ENCODE measurements around the gene RSRC1. TPM values are rescaled to one million over a fixed set of nuclear protein-coding genes. Genes with fewer than 3 reads are reported as not detected.

The RSRC1 gene
- total and polyA plus RNA-seq, 2 of the 13 experiments (the other 11 are each of a cell fraction or from before 2014, with no cell fraction given), result 4.9 to 63.0 TPM

DNA sequence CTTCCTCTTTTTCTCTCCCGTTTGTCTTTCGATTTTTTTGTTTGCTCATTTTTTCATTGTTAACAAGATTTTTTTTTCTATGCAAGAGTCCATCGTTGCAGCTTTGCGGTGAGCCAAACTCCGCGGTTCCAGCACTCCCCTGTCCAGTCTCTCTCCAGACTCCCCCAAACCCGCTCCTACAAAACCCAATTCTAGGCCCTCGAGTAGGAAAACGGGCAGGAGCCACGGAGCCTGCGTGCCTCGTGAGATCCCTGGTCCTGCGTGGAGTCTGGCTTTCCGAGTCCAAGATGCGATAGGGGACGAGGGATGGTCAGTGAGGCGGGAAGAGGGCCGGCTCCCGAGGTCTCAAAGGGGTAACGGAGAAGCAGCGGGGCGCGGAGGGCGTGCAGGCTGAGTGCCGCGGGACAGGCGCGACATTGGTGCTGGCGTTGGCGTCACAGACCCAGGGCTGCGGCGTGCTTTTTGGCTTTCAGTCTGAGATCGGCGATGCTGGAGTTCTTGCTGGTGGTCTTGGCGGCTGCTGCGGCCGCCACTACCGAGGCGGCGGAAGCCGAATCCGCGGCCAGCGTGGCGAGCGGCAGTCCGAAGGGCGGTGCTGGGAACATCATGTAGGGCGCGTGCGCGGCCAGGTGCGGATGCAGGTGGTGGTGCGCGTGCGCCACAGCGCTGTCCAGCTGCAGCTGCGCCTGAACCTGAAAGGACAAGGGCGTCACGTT, 12.1 kb upstream of the RSRC1 start (continued):
- TF ChIP-seq, protein P1, sequence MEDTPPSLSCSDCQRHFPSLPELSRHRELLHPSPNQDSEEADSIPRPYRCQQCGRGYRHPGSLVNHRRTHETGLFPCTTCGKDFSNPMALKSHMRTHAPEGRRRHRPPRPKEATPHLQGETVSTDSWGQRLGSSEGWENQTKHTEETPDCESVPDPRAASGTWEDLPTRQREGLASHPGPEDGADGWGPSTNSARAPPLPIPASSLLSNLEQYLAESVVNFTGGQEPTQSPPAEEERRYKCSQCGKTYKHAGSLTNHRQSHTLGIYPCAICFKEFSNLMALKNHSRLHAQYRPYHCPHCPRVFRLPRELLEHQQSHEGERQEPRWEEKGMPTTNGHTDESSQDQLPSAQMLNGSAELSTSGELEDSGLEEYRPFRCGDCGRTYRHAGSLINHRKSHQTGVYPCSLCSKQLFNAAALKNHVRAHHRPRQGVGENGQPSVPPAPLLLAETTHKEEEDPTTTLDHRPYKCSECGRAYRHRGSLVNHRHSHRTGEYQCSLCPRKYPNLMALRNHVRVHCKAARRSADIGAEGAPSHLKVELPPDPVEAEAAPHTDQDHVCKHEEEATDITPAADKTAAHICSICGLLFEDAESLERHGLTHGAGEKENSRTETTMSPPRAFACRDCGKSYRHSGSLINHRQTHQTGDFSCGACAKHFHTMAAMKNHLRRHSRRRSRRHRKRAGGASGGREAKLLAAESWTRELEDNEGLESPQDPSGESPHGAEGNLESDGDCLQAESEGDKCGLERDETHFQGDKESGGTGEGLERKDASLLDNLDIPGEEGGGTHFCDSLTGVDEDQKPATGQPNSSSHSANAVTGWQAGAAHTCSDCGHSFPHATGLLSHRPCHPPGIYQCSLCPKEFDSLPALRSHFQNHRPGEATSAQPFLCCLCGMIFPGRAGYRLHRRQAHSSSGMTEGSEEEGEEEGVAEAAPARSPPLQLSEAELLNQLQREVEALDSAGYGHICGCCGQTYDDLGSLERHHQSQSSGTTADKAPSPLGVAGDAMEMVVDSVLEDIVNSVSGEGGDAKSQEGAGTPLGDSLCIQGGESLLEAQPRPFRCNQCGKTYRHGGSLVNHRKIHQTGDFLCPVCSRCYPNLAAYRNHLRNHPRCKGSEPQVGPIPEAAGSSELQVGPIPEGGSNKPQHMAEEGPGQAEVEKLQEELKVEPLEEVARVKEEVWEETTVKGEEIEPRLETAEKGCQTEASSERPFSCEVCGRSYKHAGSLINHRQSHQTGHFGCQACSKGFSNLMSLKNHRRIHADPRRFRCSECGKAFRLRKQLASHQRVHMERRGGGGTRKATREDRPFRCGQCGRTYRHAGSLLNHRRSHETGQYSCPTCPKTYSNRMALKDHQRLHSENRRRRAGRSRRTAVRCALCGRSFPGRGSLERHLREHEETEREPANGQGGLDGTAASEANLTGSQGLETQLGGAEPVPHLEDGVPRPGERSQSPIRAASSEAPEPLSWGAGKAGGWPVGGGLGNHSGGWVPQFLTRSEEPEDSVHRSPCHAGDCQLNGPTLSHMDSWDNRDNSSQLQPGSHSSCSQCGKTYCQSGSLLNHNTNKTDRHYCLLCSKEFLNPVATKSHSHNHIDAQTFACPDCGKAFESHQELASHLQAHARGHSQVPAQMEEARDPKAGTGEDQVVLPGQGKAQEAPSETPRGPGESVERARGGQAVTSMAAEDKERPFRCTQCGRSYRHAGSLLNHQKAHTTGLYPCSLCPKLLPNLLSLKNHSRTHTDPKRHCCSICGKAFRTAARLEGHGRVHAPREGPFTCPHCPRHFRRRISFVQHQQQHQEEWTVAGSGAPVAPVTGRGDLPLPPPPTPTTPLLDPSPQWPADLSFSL (CRISPR knock-in tag; IDR thresholded peaks at IDR 0.05), result 0 out of 2 replicates have a peak, but pooled peaks have one; percentile 38
- TF ChIP-seq ZNF333 (CRISPR knock-in tag; IDR thresholded peaks at IDR 0.05; ENCODE audit: borderline replicate concordance) (0 out of 2 replicates have a peak, but pooled peaks have one; percentile 24), LCORL (IDR thresholded peaks at IDR 0.05) (no peak), LCORL (CRISPR knock-in tag; IDR thresholded peaks at IDR 0.05) (peak; percentile 74; the same call in 1 of the 2 replicates), CBX2 (IDR thresholded peaks at IDR 0.05; ENCODE audit: low read depth, low read length) (0 out of 2 replicates have a peak, but pooled peaks have one; percentile 64), CBX2 (CRISPR knock-in tag; IDR thresholded peaks at IDR 0.05; ENCODE audit: low read depth) (peak; percentile 100), ATF1 (CRISPR knock-in tag; IDR thresholded peaks at IDR 0.05) (no peak), ZBTB1 (CRISPR knock-in tag; IDR thresholded peaks at IDR 0.05; ENCODE audit: borderline replicate concordance) (no peak), ZZZ3 (CRISPR knock-in tag; IDR thresholded peaks at IDR 0.05; ENCODE audit: borderline replicate concordance) (peak; percentile 73; the same call in 1 of the 2 replicates), ONECUT2 (CRISPR knock-in tag; IDR thresholded peaks at IDR 0.05) (peak; percentile 45; the same call in 1 of the 2 replicates), DNMT3B (CRISPR knock-in tag; conservative IDR thresholded peaks at IDR 0.05) (no peak), ZNF383 (CRISPR knock-in tag; IDR thresholded peaks at IDR 0.05; ENCODE audit: borderline replicate concordance) (0 out of 2 replicates have a peak, but pooled peaks have one; percentile 31), THAP11 (CRISPR knock-in tag; IDR thresholded peaks at IDR 0.05) (peak; percentile 68), ZNF329 (CRISPR knock-in tag; IDR thresholded peaks at IDR 0.05; ENCODE audit: low read depth) (no peak), ZNF775 (CRISPR knock-in tag; IDR thresholded peaks at IDR 0.05; ENCODE audit: borderline replicate concordance) (no peak), FOXA1 (IDR thresholded peaks at IDR 0.05) (no peak), FOXA1 (CRISPR knock-in tag; IDR thresholded peaks at IDR 0.05) (peak; percentile 40; the same call in 1 of the 2 replicates), ZNF354B (CRISPR knock-in tag; IDR thresholded peaks at IDR 0.05) (no peak)
- TF ChIP-seq, protein P2, sequence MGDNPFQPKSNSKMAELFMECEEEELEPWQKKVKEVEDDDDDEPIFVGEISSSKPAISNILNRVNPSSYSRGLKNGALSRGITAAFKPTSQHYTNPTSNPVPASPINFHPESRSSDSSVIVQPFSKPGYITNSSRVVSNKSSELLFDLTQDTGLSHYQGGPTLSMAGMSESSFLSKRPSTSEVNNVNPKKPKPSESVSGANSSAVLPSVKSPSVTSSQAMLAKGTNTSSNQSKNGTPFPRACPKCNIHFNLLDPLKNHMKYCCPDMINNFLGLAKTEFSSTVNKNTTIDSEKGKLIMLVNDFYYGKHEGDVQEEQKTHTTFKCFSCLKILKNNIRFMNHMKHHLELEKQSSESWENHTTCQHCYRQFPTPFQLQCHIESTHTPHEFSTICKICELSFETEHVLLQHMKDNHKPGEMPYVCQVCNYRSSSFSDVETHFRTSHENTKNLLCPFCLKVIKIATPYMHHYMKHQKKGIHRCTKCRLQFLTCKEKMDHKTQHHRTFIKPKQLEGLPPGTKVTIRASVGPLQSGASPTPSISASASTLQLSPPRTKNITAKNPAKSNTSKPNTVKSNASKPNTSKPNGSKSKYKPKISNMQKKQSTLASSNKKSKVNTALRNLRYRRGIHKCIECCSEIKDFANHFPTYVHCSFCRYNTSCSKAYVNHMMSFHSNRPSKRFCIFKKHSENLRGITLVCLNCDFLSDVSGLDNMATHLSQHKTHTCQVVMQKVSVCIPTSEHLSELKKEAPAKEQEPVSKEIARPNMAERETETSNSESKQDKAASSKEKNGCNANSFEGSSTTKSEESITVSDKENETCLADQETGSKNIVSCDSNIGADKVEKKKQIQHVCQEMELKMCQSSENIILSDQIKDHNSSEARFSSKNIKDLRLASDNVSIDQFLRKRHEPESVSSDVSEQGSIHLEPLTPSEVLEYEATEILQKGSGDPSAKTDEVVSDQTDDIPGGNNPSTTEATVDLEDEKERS (CRISPR knock-in tag; IDR thresholded peaks at IDR 0.05), result peak; percentile 86

Data from HepG2 (cell line).